Fibroblast of skin of back (primary cell): Measurements from ENCODE around the gene COG8.

Experiments
- DNase-seq: peaks from one replicate; pipeline ENCODE4 v3.0.0-alpha.2; 2013

COG8 gene

GRCh38 chr16:69286941-69287713 lies 52.2 kb downstream of the COG8 start:
- peak; percentile 69 for DNase-seq

- DNase-seq = no peak
These were observed 54.1 kb downstream of the COG8 start for GRCh38 chr16:69285240-69285639.

GRCh38 chr16:69283851-69284250 lies 55.5 kb downstream of the COG8 start:
- no peak for DNase-seq

GRCh38 chr16:69277413-69277812 lies 62.0 kb downstream of the COG8 start:
- no peak for DNase-seq
